Measurements from ENCODE around the gene SLC1A1.
"Not testable (repeated sequence)": the region's sequence is repeated elsewhere in the genome, so short reads cannot be mapped to it uniquely, and the experiment has no call there.

DNA sequence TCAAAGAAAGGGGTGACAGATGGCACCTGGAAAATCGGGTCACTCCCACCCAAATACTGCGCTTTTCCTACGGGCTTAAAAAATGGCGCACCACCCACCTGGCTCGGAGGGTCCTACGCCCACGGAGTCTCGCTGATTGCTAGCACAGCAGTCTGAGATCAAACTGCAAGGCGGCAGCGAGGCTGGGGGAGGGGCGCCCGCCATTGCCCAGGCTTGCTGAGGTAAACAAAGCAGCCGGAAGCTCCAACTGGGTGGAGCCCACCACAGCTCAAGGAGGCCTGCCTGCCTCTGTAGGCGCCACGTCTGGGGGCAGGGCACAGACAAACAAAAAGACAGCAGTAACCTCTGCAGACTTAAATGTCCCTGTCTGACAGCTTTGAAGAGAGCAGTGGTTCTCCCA is 115.8 kb downstream of the SLC1A1 start:
- TF ChIP-seq POLR2AphosphoS5 (IDR thresholded peaks at IDR 0.05; ENCODE audit: borderline replicate concordance, low read depth, low read length); EZH2 (IDR thresholded peaks at IDR 0.05); FOXP2 (optimal IDR thresholded peaks at IDR 0.05; ENCODE audit: control extremely low read depth, extremely low read length, insufficient read depth): not testable (repeated sequence)
